GM12864 (cell line): ENCODE data around the gene NDUFB10.
A peak's percentile ranks its signal among the peaks of the same experiment; 100 is the strongest.

Experiments used
- DNase-seq: peaks from one replicate; pipeline ENCODE4 v3.0.0-alpha.2; 2011; ENCODE audit warnings: low read depth
- H3K4me3 ChIP-seq: 2 replicates; pipeline ENCODE4 v1.5.1; 2011; ENCODE audit warnings: mild to moderate bottlenecking, low read depth, low read length, control low read depth
- TF ChIP-seq, protein P1 (sequence below): IDR thresholded peaks from 2 replicates; pipeline ENCODE4 v1.5.1; 2011; ENCODE audit warnings: low read depth, mild to moderate bottlenecking, moderate library complexity, low read length, control low read depth, inconsistent platforms; ENCODE audit errors: missing control alignments

The NDUFB10 gene

DNA sequence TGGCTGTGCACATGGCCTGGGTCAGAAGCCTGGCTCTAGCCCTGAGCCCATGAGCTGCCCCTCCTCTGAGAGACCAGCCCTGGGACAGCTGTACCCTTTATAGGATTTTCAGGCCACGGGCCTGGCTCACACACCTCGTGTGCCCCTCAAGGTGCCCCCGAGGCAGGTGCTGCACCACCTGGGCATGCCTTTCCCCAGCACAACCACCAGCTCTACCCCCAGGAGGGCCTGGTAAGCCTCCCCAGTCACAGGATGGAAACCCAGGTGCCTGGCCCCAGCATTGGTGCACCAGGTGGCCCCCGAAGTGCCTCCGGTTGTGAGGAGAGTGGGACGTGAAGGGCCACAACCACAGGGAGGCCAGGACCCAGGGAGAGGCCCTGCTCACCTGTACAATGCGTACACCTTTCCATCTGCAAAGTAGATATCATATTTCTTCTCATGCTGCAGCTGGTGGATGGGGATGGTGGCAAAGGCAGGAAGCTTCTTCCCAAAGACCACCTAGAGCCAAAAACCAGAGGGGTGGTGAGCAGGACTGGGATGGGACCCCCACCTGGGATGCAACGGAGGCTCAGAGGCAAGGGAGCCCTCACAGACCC lies 44.0 kb downstream of the NDUFB10 start:
- TF ChIP-seq, protein P1, sequence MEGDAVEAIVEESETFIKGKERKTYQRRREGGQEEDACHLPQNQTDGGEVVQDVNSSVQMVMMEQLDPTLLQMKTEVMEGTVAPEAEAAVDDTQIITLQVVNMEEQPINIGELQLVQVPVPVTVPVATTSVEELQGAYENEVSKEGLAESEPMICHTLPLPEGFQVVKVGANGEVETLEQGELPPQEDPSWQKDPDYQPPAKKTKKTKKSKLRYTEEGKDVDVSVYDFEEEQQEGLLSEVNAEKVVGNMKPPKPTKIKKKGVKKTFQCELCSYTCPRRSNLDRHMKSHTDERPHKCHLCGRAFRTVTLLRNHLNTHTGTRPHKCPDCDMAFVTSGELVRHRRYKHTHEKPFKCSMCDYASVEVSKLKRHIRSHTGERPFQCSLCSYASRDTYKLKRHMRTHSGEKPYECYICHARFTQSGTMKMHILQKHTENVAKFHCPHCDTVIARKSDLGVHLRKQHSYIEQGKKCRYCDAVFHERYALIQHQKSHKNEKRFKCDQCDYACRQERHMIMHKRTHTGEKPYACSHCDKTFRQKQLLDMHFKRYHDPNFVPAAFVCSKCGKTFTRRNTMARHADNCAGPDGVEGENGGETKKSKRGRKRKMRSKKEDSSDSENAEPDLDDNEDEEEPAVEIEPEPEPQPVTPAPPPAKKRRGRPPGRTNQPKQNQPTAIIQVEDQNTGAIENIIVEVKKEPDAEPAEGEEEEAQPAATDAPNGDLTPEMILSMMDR, result no peak
- no peak for DNase-seq
- H3K4me3 ChIP-seq, result no peak overlapping the region

DNA sequence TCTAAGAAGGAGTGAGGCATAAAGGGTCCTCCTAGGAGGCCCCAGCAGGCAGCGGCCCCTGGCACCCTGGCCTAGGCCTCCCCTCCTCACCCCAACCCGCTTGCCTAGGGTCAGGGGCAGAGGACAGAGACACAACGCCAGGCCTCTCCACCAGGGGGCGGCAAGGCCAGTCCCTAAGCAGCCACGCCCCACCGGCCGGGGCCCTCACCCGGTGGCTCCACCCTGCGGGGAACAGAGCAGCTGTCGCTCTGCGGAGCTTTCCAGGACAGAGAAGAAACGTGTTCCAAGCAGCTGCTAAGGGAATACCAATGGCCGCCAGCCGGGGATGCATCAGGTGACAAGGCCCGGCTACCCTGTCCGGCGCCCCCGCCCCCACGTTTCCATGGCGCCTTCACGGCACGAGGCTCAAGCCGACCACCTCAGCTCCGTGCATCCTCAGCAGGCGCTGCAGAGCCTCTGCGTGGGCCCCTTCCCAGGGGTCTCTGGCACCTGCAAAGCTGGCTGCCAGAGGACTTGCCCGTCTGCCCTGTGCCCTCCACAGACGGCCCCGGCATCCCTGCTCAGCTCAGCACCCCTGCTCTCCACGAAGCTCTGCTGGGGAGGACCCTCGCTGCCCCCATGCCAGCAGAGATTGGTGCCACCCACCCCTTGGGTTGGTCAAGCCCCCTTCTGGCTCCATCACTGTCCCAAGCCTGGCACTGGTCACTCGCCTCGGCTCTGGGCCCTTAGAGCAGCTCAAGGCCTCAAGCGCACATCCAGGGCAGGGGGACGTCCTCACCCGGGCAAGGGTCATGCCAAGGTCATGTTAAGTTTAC lies 44.7 kb downstream of the NDUFB10 start:
- H3K4me3 ChIP-seq, result no peak overlapping the region
- no peak for DNase-seq
- TF ChIP-seq, protein P1, result peak; percentile 94

DNA sequence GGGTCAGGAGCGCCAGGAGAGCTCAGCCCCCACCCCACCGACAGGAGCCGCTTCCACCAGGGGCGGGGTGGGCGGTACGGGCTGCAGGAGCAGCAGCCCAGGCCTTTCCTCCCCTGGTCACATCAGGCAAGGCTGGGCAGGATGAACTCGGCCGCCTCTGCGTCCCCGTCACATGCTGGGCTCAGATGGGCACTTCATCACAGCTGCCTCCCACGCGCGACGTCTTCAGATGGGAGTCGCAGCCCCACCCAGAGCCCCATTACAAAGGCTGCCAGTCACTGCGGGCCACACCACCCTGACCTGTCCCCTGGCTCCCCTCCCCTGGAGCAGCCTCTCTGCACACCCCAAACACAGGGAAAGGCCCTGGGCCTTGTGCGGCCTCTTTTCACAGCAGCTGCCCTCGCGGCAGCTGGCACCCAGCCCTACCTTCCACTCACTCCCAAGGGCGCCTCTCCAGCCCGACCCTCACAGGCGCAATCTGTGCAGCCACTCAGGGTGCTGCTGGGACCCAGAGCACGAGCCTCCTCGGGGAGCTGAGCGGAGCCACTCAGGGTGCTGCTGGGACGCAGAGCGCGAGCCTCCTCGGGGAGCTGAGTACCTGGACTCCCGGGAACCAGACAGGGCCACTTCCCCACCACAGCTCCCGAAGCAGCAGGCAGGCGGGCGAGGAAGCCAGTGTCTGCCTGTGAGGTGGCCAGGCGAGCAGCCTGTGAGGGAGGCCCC lies 45.6 kb downstream of the NDUFB10 start:
- TF ChIP-seq, protein P1, result no peak
- no peak for DNase-seq

DNA sequence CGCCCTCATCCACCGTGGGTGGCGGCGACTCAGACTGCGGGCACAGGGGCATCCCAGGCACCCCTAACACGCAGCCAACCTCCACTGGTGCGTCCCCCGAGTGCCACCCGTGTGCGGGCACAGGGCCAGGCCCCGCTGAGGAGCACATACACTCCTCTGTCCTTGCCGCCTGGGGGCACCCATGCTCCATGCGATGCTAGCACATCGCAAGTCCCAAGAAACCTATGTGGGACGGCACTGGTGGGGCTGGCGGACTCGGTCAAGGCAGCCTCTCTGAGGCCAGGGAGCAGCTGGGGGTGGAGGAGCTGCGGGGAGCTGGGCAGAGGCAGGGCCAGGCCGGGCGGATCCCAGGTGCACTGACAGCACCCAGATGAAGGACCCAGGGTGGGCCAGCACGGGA lies 46.3 kb downstream of the NDUFB10 start:
- H3K4me3 ChIP-seq, result no peak overlapping the region
- DNase-seq, result no peak
- TF ChIP-seq, protein P1, result peak; percentile 45

More for the DNA sequence above, 45.6 kb downstream of the NDUFB10 start:
- H3K4me3 ChIP-seq, result no peak overlapping the region

DNA sequence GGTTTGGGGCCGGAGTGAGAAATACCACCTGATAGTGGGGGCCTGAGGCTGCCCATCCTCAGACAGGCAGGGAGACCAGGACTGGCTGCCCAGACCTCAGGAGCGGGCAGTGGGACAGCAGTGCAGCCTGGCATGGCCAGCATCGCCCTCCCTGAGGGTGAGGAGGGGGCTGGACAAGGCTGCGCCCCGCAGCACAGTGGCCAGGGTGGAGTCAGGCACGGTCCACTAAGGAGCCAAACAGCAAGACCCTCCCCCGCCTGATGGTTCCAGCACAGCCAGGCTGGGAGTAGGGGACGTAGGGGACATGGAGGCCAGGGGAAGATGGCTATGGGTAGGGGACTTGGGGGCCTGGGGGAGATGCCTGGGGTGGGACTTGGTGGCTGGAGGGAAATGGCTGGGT lies 47.0 kb downstream of the NDUFB10 start:
- TF ChIP-seq, protein P1, result no peak
- no peak overlapping the region for H3K4me3 ChIP-seq
- no peak for DNase-seq

DNA sequence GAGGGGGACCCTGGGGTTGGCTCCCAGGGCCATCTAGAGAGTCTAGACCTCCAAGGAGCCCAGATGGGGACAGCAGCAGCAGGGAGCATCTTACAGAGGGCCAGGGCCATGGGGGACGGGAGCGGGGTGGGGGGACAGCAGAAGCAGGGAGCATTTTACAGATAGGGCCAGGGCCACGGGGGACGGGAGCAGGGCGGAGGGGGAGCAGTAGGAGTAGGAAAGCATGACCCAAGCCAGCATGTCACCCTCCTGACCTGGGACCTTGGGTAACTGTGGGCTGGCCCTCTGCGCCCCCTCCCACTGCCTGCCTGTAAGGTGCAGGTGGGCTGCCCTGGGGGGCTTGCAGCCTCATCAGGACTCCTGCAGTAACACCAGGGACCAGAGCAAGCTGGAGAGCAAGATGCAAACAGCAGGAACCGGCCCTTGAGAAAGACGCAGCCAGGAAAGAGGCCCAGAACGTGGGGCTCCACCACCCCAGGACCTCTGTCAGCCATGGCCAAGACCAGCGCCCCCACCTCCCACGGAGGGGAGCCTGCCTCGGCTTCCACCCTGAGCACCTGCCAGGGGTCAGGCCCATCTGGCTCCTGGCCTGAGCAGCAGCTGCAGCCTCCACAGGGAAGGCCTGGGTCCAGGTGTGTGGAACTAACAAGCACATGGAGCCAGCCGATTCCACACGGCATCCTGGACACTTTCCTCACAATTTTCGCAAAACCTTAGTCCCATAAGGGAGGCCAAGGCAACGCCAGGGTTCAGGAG lies 47.9 kb downstream of the NDUFB10 start:
- no peak for DNase-seq
- TF ChIP-seq, protein P1, result no peak
- H3K4me3 ChIP-seq, result peak overlapping the region; percentile 83
